ENCODE results near the gene ANKRD7. TPM values are rescaled to one million over a fixed set of nuclear protein-coding genes. Genes with fewer than 3 reads are reported as not detected.

Gene ANKRD7
- 1 to 10 TPM in 3 of 4 donors, under 1 TPM in 1; 0.71 to 2.9 (median 1.8) TPM for total RNA-seq
- polyA plus RNA-seq: not detected

- DNase-seq: no peak
- no peak within 1 kb of the TSS for H3K4me3 ChIP-seq
- intact Hi-C loops (cut with DNase I): no loop called here
- no peak for TF ChIP-seq EP300 (IDR thresholded peaks at IDR 0.05)
- TF ChIP-seq CTCF (IDR thresholded peaks at IDR 0.05): no peak
- TF ChIP-seq POLR2A (IDR thresholded peaks at IDR 0.05): no peak
- WGBS, 2 donors: 94% methylated on average over 18 of the region's 18 CpGs
- H3K27me3 ChIP-seq: no peaks in the 10 kb centered on the region
- no peaks in the 10 kb centered on the region for H3K36me3 ChIP-seq
- H3K9me3 ChIP-seq: no peaks in the 10 kb centered on the region
- no peaks in the 10 kb centered on the region for H3K4me1 ChIP-seq
- H3K27ac ChIP-seq: no peak within 1 kb of the TSS
Observed at GRCh38 chr7:118224521-118224920, at the start of gene ANKRD7. Gene ANKRD7 (plus strand): TSS chr7:118224704. CDS start chr7:118224831, 127 bp downstream.

GRCh38 chr7:118175740-118176139 lies 48.8 kb upstream of the ANKRD7 start:
- no peak overlapping the region for H3K4me3 ChIP-seq
- no peak for DNase-seq
- H3K27ac ChIP-seq: no peak overlapping the region
- WGBS, 2 donors: 77 to 84% methylated on average over 2 of the region's 2 CpGs
- H3K36me3 ChIP-seq: no peaks in the 10 kb centered on the region
- no peaks in the 10 kb centered on the region for H3K4me1 ChIP-seq
- intact Hi-C loops (cut with DNase I): no loop called here
- no peak for TF ChIP-seq POLR2AphosphoS5 (IDR thresholded peaks at IDR 0.05)
- no peak for TF ChIP-seq EP300 (IDR thresholded peaks at IDR 0.05)
- no peak for TF ChIP-seq CTCF (IDR thresholded peaks at IDR 0.05)
- TF ChIP-seq POLR2A (IDR thresholded peaks at IDR 0.05): no peak
- H3K27me3 ChIP-seq: no peaks in the 10 kb centered on the region
- H3K9me3 ChIP-seq: no peaks in the 10 kb centered on the region

- Histone ChIP-seq H3K27me3 (no peaks in the 10 kb centered on the region), H3K4me3 (no peak overlapping the region), H3K36me3 (no peaks in the 10 kb centered on the region), H3K9me3 (no peaks in the 10 kb centered on the region), H3K4me1 (peaks cover 0 to 7% (median 6%) of the 10 kb centered on the region in 4 donors), H3K27ac (no peak overlapping the region)
- TF ChIP-seq POLR2A (IDR thresholded peaks at IDR 0.05): no peak
- no peak for TF ChIP-seq CTCF (IDR thresholded peaks at IDR 0.05)
- no peak for TF ChIP-seq POLR2AphosphoS5 (IDR thresholded peaks at IDR 0.05)
- TF ChIP-seq EP300 (IDR thresholded peaks at IDR 0.05): no peak
- WGBS, 2 donors: 85 to 93% methylated on average over 2 of the region's 2 CpGs
- intact Hi-C loops (cut with DNase I): no loop called here
- DNase-seq: no peak
Observed at GRCh38 chr7:118179191-118179590, 45.3 kb upstream of the ANKRD7 start.

GRCh38 chr7:118182593-118183427 lies 41.7 kb upstream of the ANKRD7 start:
- no peak for DNase-seq
- peaks cover 0 to 37% (median 21%) of the 10 kb centered on the region in 4 donors for H3K4me1 ChIP-seq
- WGBS, 2 donors: 35 to 55% methylated on average over 13 of the region's 13 CpGs
- H3K27me3 ChIP-seq: no peaks in the 10 kb centered on the region
- peak overlapping the region; percentile 77 to 91 (median 83) for H3K4me3 ChIP-seq
- H3K27ac ChIP-seq: peak overlapping the region; percentile 93 to 94 (median 94)
- no peaks in the 10 kb centered on the region for H3K9me3 ChIP-seq
- intact Hi-C loops (cut with DNase I): loop anchor here (10.0 kb wide), 1 partner anchor 308 kb away; the partner anchor contains the start of gene CTTNBP2
- H3K36me3 ChIP-seq: peaks cover 0 to 9% (median 0%) of the 10 kb centered on the region in 4 donors
- TF ChIP-seq POLR2A (IDR thresholded peaks at IDR 0.05) (no peak), POLR2AphosphoS5 (IDR thresholded peaks at IDR 0.05) (no peak), CTCF (IDR thresholded peaks at IDR 0.05) (no peak), EP300 (IDR thresholded peaks at IDR 0.05) (no peak)

Measured in sigmoid colon (tissue), 7 donors.